ENCODE results near the gene TEX22.

The TEX22 gene

DNA sequence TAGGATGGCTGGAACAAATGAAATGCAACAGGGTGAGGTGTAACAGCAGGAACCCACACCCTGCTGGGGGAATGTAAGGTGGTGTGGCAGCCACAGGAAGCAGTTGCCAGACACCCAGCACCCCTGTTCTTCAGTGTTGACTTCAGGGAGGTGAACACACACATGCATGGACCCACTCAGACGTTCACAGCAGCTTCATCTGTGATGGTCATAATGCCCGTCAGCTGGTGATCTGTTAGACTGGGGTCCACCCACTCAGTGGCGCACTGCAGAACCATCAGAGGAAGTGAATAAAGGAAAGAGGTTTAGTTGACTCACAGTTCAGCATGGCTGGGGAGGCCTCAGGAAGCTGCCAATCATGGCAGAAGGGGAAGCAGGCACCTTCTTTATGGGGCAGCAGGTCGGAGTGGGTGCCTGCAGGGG, 22.7 kb upstream of the TEX22 start:
- no peak for ATAC-seq
- TF ChIP-seq CSDC2 (CRISPR knock-in tag; IDR thresholded peaks at IDR 0.05) (no peak), ZFP3 (CRISPR knock-in tag; IDR thresholded peaks at IDR 0.05) (no peak), OSR1 (CRISPR knock-in tag; IDR thresholded peaks at IDR 0.05) (no peak), ZNF565 (CRISPR knock-in tag; conservative IDR thresholded peaks at IDR 0.05; ENCODE audit: low read depth) (no peak), BACH2 (CRISPR knock-in tag; IDR thresholded peaks at IDR 0.05; ENCODE audit: borderline replicate concordance) (no peak), ESRRG (CRISPR knock-in tag; IDR thresholded peaks at IDR 0.05) (no peak), ZNF8 (CRISPR knock-in tag; IDR thresholded peaks at IDR 0.05) (no peak), ZNF70 (CRISPR knock-in tag; IDR thresholded peaks at IDR 0.05) (no peak), SNAI2 (CRISPR knock-in tag; IDR thresholded peaks at IDR 0.05) (no peak), TCF4 (CRISPR knock-in tag; IDR thresholded peaks at IDR 0.05; ENCODE audit: borderline replicate concordance) (no peak)
- TF ChIP-seq, protein P1, sequence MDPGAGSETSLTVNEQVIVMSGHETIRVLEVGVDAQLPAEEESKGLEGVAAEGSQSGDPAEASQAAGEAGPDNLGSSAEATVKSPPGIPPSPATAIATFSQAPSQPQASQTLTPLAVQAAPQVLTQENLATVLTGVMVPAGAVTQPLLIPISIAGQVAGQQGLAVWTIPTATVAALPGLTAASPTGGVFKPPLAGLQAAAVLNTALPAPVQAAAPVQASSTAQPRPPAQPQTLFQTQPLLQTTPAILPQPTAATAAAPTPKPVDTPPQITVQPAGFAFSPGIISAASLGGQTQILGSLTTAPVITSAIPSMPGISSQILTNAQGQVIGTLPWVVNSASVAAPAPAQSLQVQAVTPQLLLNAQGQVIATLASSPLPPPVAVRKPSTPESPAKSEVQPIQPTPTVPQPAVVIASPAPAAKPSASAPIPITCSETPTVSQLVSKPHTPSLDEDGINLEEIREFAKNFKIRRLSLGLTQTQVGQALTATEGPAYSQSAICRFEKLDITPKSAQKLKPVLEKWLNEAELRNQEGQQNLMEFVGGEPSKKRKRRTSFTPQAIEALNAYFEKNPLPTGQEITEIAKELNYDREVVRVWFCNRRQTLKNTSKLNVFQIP (CRISPR knock-in tag; IDR thresholded peaks at IDR 0.05; ENCODE audit: borderline replicate concordance, low read depth), result no peak
- TF ChIP-seq, protein P2, sequence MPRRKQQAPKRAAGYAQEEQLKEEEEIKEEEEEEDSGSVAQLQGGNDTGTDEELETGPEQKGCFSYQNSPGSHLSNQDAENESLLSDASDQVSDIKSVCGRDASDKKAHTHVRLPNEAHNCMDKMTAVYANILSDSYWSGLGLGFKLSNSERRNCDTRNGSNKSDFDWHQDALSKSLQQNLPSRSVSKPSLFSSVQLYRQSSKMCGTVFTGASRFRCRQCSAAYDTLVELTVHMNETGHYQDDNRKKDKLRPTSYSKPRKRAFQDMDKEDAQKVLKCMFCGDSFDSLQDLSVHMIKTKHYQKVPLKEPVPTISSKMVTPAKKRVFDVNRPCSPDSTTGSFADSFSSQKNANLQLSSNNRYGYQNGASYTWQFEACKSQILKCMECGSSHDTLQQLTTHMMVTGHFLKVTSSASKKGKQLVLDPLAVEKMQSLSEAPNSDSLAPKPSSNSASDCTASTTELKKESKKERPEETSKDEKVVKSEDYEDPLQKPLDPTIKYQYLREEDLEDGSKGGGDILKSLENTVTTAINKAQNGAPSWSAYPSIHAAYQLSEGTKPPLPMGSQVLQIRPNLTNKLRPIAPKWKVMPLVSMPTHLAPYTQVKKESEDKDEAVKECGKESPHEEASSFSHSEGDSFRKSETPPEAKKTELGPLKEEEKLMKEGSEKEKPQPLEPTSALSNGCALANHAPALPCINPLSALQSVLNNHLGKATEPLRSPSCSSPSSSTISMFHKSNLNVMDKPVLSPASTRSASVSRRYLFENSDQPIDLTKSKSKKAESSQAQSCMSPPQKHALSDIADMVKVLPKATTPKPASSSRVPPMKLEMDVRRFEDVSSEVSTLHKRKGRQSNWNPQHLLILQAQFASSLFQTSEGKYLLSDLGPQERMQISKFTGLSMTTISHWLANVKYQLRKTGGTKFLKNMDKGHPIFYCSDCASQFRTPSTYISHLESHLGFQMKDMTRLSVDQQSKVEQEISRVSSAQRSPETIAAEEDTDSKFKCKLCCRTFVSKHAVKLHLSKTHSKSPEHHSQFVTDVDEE (CRISPR knock-in tag; IDR thresholded peaks at IDR 0.05), result no peak
- TF ChIP-seq, protein P3, sequence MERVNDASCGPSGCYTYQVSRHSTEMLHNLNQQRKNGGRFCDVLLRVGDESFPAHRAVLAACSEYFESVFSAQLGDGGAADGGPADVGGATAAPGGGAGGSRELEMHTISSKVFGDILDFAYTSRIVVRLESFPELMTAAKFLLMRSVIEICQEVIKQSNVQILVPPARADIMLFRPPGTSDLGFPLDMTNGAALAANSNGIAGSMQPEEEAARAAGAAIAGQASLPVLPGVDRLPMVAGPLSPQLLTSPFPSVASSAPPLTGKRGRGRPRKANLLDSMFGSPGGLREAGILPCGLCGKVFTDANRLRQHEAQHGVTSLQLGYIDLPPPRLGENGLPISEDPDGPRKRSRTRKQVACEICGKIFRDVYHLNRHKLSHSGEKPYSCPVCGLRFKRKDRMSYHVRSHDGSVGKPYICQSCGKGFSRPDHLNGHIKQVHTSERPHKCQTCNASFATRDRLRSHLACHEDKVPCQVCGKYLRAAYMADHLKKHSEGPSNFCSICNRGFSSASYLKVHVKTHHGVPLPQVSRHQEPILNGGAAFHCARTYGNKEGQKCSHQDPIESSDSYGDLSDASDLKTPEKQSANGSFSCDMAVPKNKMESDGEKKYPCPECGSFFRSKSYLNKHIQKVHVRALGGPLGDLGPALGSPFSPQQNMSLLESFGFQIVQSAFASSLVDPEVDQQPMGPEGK (CRISPR knock-in tag; IDR thresholded peaks at IDR 0.05; ENCODE audit: borderline replicate concordance), result no peak

- no peak for TF ChIP-seq TOX (CRISPR knock-in tag; IDR thresholded peaks at IDR 0.05; ENCODE audit: borderline replicate concordance)
- no peak for TF ChIP-seq ARNTL (CRISPR knock-in tag; IDR thresholded peaks at IDR 0.05; ENCODE audit: borderline replicate concordance, low read depth)
- no peak for TF ChIP-seq PPARA (CRISPR knock-in tag; IDR thresholded peaks at IDR 0.05; ENCODE audit: borderline replicate concordance)
- no peak for TF ChIP-seq CSDC2 (CRISPR knock-in tag; IDR thresholded peaks at IDR 0.05)
- ATAC-seq, result no peak
These were observed 21.6 kb upstream of the TEX22 start for GRCh38 chr14:105376521-105377440.

DNA sequence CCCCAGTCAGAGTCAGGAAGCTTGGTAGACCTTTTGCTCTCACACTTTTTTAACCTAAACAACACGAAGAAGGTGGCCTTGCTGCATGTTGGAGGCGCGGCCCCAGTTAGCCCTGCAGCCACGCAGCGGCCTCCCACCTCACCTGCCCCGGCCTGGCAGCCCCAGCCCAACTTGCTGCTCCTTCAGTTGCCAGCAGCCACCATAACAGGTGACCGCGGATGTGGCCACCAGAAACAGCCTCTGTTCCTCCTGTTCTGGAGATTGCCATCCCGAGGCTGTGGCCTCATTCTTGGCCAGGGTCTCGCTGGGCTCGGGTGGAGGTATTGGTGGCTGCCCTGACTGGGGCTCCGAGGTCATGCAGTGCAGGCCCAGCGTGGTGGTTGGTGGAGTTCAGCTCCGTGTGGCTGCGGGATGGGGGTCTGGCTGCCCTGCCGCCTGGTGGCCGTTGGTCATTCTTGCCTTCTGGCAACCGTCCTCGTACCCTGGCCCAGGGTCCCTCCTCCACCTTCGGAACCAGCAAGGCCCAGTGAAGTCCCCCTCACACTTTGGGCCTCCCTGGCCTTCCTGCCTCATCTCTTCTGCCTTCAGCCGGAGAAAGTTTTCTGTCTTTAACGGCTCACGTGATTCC, 20.7 kb upstream of the TEX22 start:
- ATAC-seq, result no peak
- TF ChIP-seq ESRRG (CRISPR knock-in tag; IDR thresholded peaks at IDR 0.05), result no peak

- ATAC-seq, result no peak
- TF ChIP-seq ZNF565 (CRISPR knock-in tag; conservative IDR thresholded peaks at IDR 0.05; ENCODE audit: low read depth), result no peak
- no peak for TF ChIP-seq ESRRG (CRISPR knock-in tag; IDR thresholded peaks at IDR 0.05)
- TF ChIP-seq OSR1 (CRISPR knock-in tag; IDR thresholded peaks at IDR 0.05), result no peak
- no peak for TF ChIP-seq ZNF8 (CRISPR knock-in tag; IDR thresholded peaks at IDR 0.05)
- TF ChIP-seq PPARA (CRISPR knock-in tag; IDR thresholded peaks at IDR 0.05; ENCODE audit: borderline replicate concordance), result no peak
- TF ChIP-seq, protein P2 (CRISPR knock-in tag; IDR thresholded peaks at IDR 0.05), result no peak
- TF ChIP-seq, protein P4, sequence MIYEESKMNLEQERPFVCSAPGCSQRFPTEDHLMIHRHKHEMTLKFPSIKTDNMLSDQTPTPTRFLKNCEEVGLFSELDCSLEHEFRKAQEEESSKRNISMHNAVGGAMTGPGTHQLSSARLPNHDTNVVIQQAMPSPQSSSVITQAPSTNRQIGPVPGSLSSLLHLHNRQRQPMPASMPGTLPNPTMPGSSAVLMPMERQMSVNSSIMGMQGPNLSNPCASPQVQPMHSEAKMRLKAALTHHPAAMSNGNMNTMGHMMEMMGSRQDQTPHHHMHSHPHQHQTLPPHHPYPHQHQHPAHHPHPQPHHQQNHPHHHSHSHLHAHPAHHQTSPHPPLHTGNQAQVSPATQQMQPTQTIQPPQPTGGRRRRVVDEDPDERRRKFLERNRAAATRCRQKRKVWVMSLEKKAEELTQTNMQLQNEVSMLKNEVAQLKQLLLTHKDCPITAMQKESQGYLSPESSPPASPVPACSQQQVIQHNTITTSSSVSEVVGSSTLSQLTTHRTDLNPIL (CRISPR knock-in tag; IDR thresholded peaks at IDR 0.05; ENCODE audit: low read depth), result no peak
- TF ChIP-seq ZNF70 (CRISPR knock-in tag; IDR thresholded peaks at IDR 0.05), result no peak
- TF ChIP-seq TOX (CRISPR knock-in tag; IDR thresholded peaks at IDR 0.05; ENCODE audit: borderline replicate concordance), result no peak
- TF ChIP-seq, protein P3 (CRISPR knock-in tag; IDR thresholded peaks at IDR 0.05; ENCODE audit: borderline replicate concordance), result no peak
- TF ChIP-seq, protein P5, sequence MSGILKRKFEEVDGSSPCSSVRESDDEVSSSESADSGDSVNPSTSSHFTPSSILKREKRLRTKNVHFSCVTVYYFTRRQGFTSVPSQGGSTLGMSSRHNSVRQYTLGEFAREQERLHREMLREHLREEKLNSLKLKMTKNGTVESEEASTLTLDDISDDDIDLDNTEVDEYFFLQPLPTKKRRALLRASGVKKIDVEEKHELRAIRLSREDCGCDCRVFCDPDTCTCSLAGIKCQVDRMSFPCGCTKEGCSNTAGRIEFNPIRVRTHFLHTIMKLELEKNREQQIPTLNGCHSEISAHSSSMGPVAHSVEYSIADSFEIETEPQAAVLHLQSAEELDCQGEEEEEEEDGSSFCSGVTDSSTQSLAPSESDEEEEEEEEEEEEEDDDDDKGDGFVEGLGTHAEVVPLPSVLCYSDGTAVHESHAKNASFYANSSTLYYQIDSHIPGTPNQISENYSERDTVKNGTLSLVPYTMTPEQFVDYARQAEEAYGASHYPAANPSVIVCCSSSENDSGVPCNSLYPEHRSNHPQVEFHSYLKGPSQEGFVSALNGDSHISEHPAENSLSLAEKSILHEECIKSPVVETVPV (CRISPR knock-in tag; IDR thresholded peaks at IDR 0.05), result no peak
These were observed 20.1 kb upstream of the TEX22 start for GRCh38 chr14:105378199-105378598.
